B cell (primary cell): ENCODE measurements around the gene SFXN5. TPM values are rescaled to one million over a fixed set of nuclear protein-coding genes. Genes with fewer than 3 reads are reported as not detected.

ENCODE experiments used
- ATAC-seq: fragments of 200-7000 bp; cut with Tn5 transposase; one replicate; pipeline ENCODE4 v1.10.0; 2021; ENCODE audit warnings: low read depth, mild to moderate bottlenecking, moderate number of reproducible peaks, moderate library complexity
- CTCF ChIA-PET: fragments of 350-600 bp; sonication (Branson Sonifier 250); formaldehyde crosslinking; loops from one replicate; lab custom pipeline; 2021; ENCODE audit warnings: antibody characterized with exemption, inconsistent platforms; lab: Charles Lee
- POLR2A ChIA-PET: fragments of 350-600 bp; sonication (Branson Sonifier 250); formaldehyde crosslinking; loops from one replicate; lab custom pipeline; 2021; ENCODE audit warnings: antibody characterized with exemption; lab: Charles Lee
- DNase-seq: peaks from one replicate; pipeline ENCODE4 v3.0.0; 2013
- H2AFZ ChIP-seq: 2 replicates; pipeline ENCODE4 v1.6.1; 2012; ENCODE audit warnings: mild to moderate bottlenecking, low read depth, low read length; ENCODE audit not compliant: insufficient read depth, poor library complexity, severe bottlenecking
- H3K27ac ChIP-seq, 2 donors: 1 replicate in 1 of 2; 2 replicates in 1 of 2; pipeline ENCODE4 v1.5.1; 2012 to 2013; ENCODE audit warnings: low read length in 2 of 2, mild to moderate bottlenecking in 2 of 2, moderate library complexity in 1 of 2
- H3K27me3 ChIP-seq, 4 experiments: fragments of 200-600 bp in 1 of 4; sonication (generic) in 1 of 4; replicated peaks in 1 of 4; 1 replicate in 2 of 4; 2 replicates in 2 of 4; pipeline versions ENCODE4 v1.6.1 to v1.7.0; 2013 to 2016; ENCODE audit warnings: low read length in 3 of 4, mild to moderate bottlenecking in 2 of 4, mixed read lengths in 1 of 4, moderate library complexity in 1 of 4; ENCODE audit not compliant: insufficient read depth in 4 of 4, control insufficient read depth in 3 of 4; ENCODE audit errors: control extremely low read depth in 1 of 4
- H3K36me3 ChIP-seq, 2 experiments: replicated peaks in 1 of 2; 1 replicate in 1 of 2; 2 replicates in 1 of 2; pipeline versions ENCODE4 v1.6.1 to v1.7.1; 2013; ENCODE audit warnings: low read length in 1 of 2; ENCODE audit not compliant: insufficient read depth in 2 of 2, control insufficient read depth in 1 of 2; ENCODE audit errors: control extremely low read depth in 1 of 2, extremely low read depth in 1 of 2
- H3K4me1 ChIP-seq, 2 donors: fragments of 200-600 bp in 1 of 2; sonication (generic) in 1 of 2; 1 replicate in 1 of 2; 2 replicates in 1 of 2; pipeline versions ENCODE4 v1.5.1 to v1.6.1; 2013 to 2017; ENCODE audit warnings: low read length in 2 of 2; ENCODE audit not compliant: control insufficient read depth in 2 of 2, insufficient read depth in 2 of 2
- H3K4me2 ChIP-seq: replicated peaks from 2 replicates; pipeline ENCODE3; 2012; ENCODE audit warnings: mild to moderate bottlenecking, low read depth, low read length; ENCODE audit not compliant: poor library complexity, severe bottlenecking
- H3K4me3 ChIP-seq, 5 experiments: fragments of 200-600 bp in 1 of 5; sonication (generic) in 1 of 5; 1 replicate in 3 of 5; 2 replicates in 2 of 5; pipeline versions ENCODE4 v1.5.1 to v1.7.0; 2011 to 2016; ENCODE audit warnings: low read length in 4 of 5, mild to moderate bottlenecking in 4 of 5, low read depth in 2 of 5, control low read depth in 1 of 5, moderate library complexity in 1 of 5; ENCODE audit not compliant: insufficient read depth in 1 of 5; ENCODE audit errors: control extremely low read depth in 1 of 5, extremely low read depth in 1 of 5
- H3K79me2 ChIP-seq: fragments of 200-600 bp; sonication (generic); one replicate; pipeline ENCODE4 v1.6.0; 2016; ENCODE audit warnings: low read length; ENCODE audit not compliant: control insufficient read depth, insufficient read depth
- H3K9ac ChIP-seq: fragments of 200-600 bp; sonication (generic); 2 replicates; pipeline ENCODE4 v1.6.1; 2017; ENCODE audit warnings: mild to moderate bottlenecking, low read length, moderate library complexity
- H3K9me3 ChIP-seq, 3 donors: one replicate each; pipeline versions ENCODE4 v1.6.1 to v1.7.1; 2013; ENCODE audit warnings: low read length in 2 of 3; ENCODE audit not compliant: control insufficient read depth in 2 of 3, insufficient read depth in 1 of 3; ENCODE audit errors: control extremely low read depth in 1 of 3
- H4K20me1 ChIP-seq: 2 replicates; pipeline ENCODE4 v1.6.0; 2012; ENCODE audit warnings: mild to moderate bottlenecking, low read length; ENCODE audit not compliant: insufficient read depth, control insufficient read depth, poor library complexity, severe bottlenecking
- H3K27ac Mint-ChIP-seq: one replicate; pipeline ENCODE4 v1.8.0; 2021; ENCODE audit warnings: mixed read lengths
- H3K27me3 Mint-ChIP-seq: one replicate; pipeline ENCODE4 v1.8.0; 2021; ENCODE audit warnings: mixed read lengths
- H3K4me1 Mint-ChIP-seq: one replicate; pipeline ENCODE4 v1.8.0; 2021; ENCODE audit warnings: mixed read lengths
- H3K4me3 Mint-ChIP-seq: one replicate; pipeline ENCODE4 v1.8.0; 2021; ENCODE audit warnings: mixed read lengths
- H3K9me3 Mint-ChIP-seq: one replicate; pipeline ENCODE4 v1.8.0; 2022; ENCODE audit warnings: mixed read lengths; ENCODE audit not compliant: insufficient read depth
- CTCF ChIP-seq: fragments of 200-600 bp; IDR thresholded peaks from one replicate; pipeline ENCODE4 v1.8.0; 2022; ENCODE audit warnings: antibody characterized with exemption, mild to moderate bottlenecking
- EZH2 ChIP-seq: IDR thresholded peaks from 2 replicates; pipeline ENCODE4 v1.6.1; 2012; ENCODE audit warnings: borderline replicate concordance, low read depth, mild to moderate bottlenecking, moderate library complexity, low read length; ENCODE audit not compliant: insufficient read depth, poor library complexity, severe bottlenecking
- WGBS: methylation state at CpG from one replicate; pipeline ENCODE4 v1.1.5; 2013; ENCODE audit warnings: missing lambda C conversion rate; ENCODE audit not compliant: insufficient coverage; 5-methylcytosine and 5-hydroxymethylcytosine counted together
- intact Hi-C: fragments of 100-400 bp; cut with micrococcal nuclease; formaldehyde crosslinking; loops from one replicate; pipeline ENCODE4 v1.10.0; 2022
- polyA plus RNA-seq: library from polyadenylated mRNA; depleted of rRNA; stranded (reverse); fragments of >200 nt; gene quantifications from 2 replicates; pipeline ENCODE4 v1.2.3, GENCODE V29; 2012
- total RNA-seq, 2 donors: library from RNA; stranded (reverse); fragments of 120-200 nt in 1 of 2; gene quantifications; 1 replicate in 1 of 2; 2 replicates in 1 of 2; pipeline versions ENCODE4 v1.2.3 to v1.2.4, GENCODE V29; 2013 to 2022

Gene SFXN5
- total and polyA plus RNA-seq, 2 donors (not counting 1 experiment from before 2014, with no cell fraction given): 8.0 to 16.9 TPM

- POLR2A ChIA-PET: no interaction called here
- no peak overlapping the region for H3K4me3 ChIP-seq
- intact Hi-C loops: loop anchor here (1.0 kb wide), 1 partner anchor 81 kb away; no protein-coding TSS in a partner anchor
- H3K79me2 ChIP-seq: no peaks in the 10 kb centered on the region
- H3K4me1 Mint-ChIP-seq: no peaks in the 10 kb centered on the region
- no peak for TF ChIP-seq EZH2
- TF ChIP-seq CTCF: no peak
- no peaks in the 10 kb centered on the region for H3K36me3 ChIP-seq
- no peaks in the 10 kb centered on the region for H4K20me1 ChIP-seq
- DNase-seq (no peak), ATAC-seq (no peak)
- H3K9me3 ChIP-seq: no peaks in the 10 kb centered on the region
- CTCF ChIA-PET: interaction anchor here (1.2 to 1.4 kb wide), 2 partner anchors 11 to 80 kb away, joined by 5 to 7 read pairs; no protein-coding TSS in a partner anchor
- H3K27ac Mint-ChIP-seq: no peak overlapping the region
- no peaks in the 10 kb centered on the region for H3K9me3 Mint-ChIP-seq
- H3K27ac ChIP-seq: no peak overlapping the region
- no peaks in the 10 kb centered on the region for H3K27me3 ChIP-seq
- no peaks in the 10 kb centered on the region for H3K27me3 Mint-ChIP-seq
- H3K4me3 Mint-ChIP-seq: no peak overlapping the region
- H3K9ac ChIP-seq: no peak overlapping the region
- H3K4me1 ChIP-seq: no peaks in the 10 kb centered on the region
- H2AFZ ChIP-seq: no peak overlapping the region
- no peak overlapping the region for H3K4me2 ChIP-seq
- 95% methylated on average over 6 of the region's 8 CpGs for WGBS
These were observed 98.4 kb downstream of the SFXN5 start for GRCh38 chr2:72973137-72973535.

GRCh38 chr2:72972352-72973136 is 99.0 kb downstream of the SFXN5 start:
- WGBS: 80% methylated on average over 4 of the region's 12 CpGs
- H3K9ac ChIP-seq: no peak overlapping the region
- ATAC-seq: no peak
- H3K79me2 ChIP-seq: no peaks in the 10 kb centered on the region
- no peaks in the 10 kb centered on the region for H3K9me3 ChIP-seq
- H3K4me1 Mint-ChIP-seq: no peaks in the 10 kb centered on the region
- no peak overlapping the region for H3K4me3 Mint-ChIP-seq
- no peaks in the 10 kb centered on the region for H3K27me3 ChIP-seq
- H3K27me3 Mint-ChIP-seq: no peaks in the 10 kb centered on the region
- H3K4me1 ChIP-seq: no peaks in the 10 kb centered on the region
- no peak for TF ChIP-seq EZH2
- no peak for TF ChIP-seq CTCF
- intact Hi-C loops: loop anchor here (1.0 kb wide), 1 partner anchor 80 kb away; no protein-coding TSS in a partner anchor
- ChIA-PET POLR2A (no interaction called here), CTCF (interaction anchor here (1.4 kb wide), 1 partner anchor 79 kb away, joined by 7 read pairs; no protein-coding TSS in a partner anchor)
- H3K4me3 ChIP-seq: no peak overlapping the region
- H4K20me1 ChIP-seq: no peaks in the 10 kb centered on the region
- no peaks in the 10 kb centered on the region for H3K36me3 ChIP-seq
- no peak overlapping the region for H3K27ac Mint-ChIP-seq
- H2AFZ ChIP-seq: no peak overlapping the region
- no peak overlapping the region for H3K27ac ChIP-seq
- no peak for DNase-seq
- H3K9me3 Mint-ChIP-seq: no peaks in the 10 kb centered on the region
- no peak overlapping the region for H3K4me2 ChIP-seq
